Measurements from ENCODE around the gene SH2B2. TPM values are rescaled to one million over a fixed set of nuclear protein-coding genes. Genes with fewer than 3 reads are reported as not detected.

SH2B2 gene
- total and polyA plus RNA-seq, 2 donors (not counting 3 experiments of a cell fraction or from before 2014, with no cell fraction given), result 0.69 to 0.73 TPM

DNA sequence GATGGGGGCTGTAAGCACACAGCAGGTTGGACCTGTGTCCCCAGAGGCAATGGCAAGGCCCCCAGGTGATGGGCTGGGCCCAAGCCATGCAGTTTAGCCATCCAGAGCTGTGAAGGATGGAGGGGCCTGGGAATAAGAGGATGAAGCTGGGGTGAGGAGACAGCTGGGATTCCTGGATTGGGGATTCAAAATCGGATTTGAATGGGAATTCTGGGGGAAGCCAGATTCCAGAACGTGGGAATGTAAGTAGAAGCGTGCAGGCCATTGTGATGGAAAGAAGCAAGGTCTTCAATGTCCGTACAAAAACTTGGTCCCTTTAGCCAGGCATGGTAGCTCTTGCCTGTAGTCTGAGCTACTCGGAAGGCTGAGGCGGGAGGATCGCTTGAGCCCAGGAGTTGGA, 9.8 kb downstream of the SH2B2 start:
- H3K36me3 ChIP-seq (ENCODE audit: control insufficient read depth in 2 of 2, extremely low read depth in 1 of 2, insufficient read depth in 2 of 2, low read length in 2 of 2), result no peaks in the 10 kb centered on the region
- no peak for FAIRE-seq
- intact Hi-C loops (cut with micrococcal nuclease) (no loop called here), dilution Hi-C loops (cut with MboI; ENCODE audit: extremely low pct_ligation_motif_present, low sequenced_read_pairs) (no loop called here)
- no peaks in the 10 kb centered on the region for H4K20me1 ChIP-seq (replicated peaks; ENCODE audit: control insufficient read depth, extremely low read depth, insufficient read depth, low read length)
- POLR2A ChIA-PET, result no interaction called here
- no TSS peak for BruUV-seq (replicated peaks)
- no peak overlapping the region for H2AFZ ChIP-seq (ENCODE audit: low read depth, low read length)
- CTCF ChIA-PET, result interaction anchor here (0.9 kb wide), 1 partner anchor 21 kb away, joined by 3 read pairs; no protein-coding TSS in a partner anchor
- TF ChIP-seq JUN (IDR thresholded peaks at IDR 0.05; ENCODE audit: borderline replicate concordance, insufficient read depth, insufficient read length, low read depth) (no peak), EZH2 (IDR thresholded peaks at IDR 0.05; ENCODE audit: borderline replicate concordance, low read depth, low read length, severe bottlenecking) (no peak)
- no peak for DNase-seq (ENCODE audit: low read depth, low spot score)
- H3K79me2 ChIP-seq (ENCODE audit: control insufficient read depth, insufficient read depth, low read length), result no peaks in the 10 kb centered on the region
- H3K9ac ChIP-seq (replicated peaks; ENCODE audit: extremely low read depth, insufficient read depth, low read length), result no peak overlapping the region
- H3K4me3 ChIP-seq (replicated peaks in 1 of 3; ENCODE audit: insufficient read depth in 1 of 3, low read depth in 1 of 3, low read length in 3 of 3), result no peak overlapping the region
- no peaks in the 10 kb centered on the region for H3K9me1 ChIP-seq (replicated peaks; ENCODE audit: control insufficient read depth, extremely low read depth, insufficient read depth, low read length)
- no peaks in the 10 kb centered on the region for H3K4me1 ChIP-seq (ENCODE audit: control insufficient read depth, extremely low read depth, insufficient read depth, low read length)
- H3K4me2 ChIP-seq (ENCODE audit: insufficient read depth, low read length), result no peak overlapping the region
- peaks cover 8 to 11% of the 10 kb centered on the region in 2 experiments for H3K27me3 ChIP-seq (ENCODE audit: control insufficient read depth in 2 of 2, insufficient read depth in 2 of 2, low read length in 2 of 2)
- H3K9me3 ChIP-seq (replicated peaks; ENCODE audit: control insufficient read depth, insufficient read depth, low read length), result no peaks in the 10 kb centered on the region
- no peak overlapping the region for H3K27ac ChIP-seq (ENCODE audit: insufficient read depth, low read depth, low read length)

- H3K27me3 ChIP-seq (ENCODE audit: control insufficient read depth in 2 of 2, insufficient read depth in 2 of 2, low read length in 2 of 2), result peaks cover 8 to 11% of the 10 kb centered on the region in 2 experiments
- TF ChIP-seq GATA2 (IDR thresholded peaks at IDR 0.05; ENCODE audit: insufficient read depth, insufficient read length, low read depth, low read length), result no peak
- TF ChIP-seq POLR2AphosphoS5 (IDR thresholded peaks at IDR 0.05; ENCODE audit: insufficient read depth, low read depth, low read length), result no peak
- TF ChIP-seq POLR2A (IDR thresholded peaks at IDR 0.05; ENCODE audit: low read depth, low read length), result no peak
- TF ChIP-seq MAX (IDR thresholded peaks at IDR 0.05; ENCODE audit: insufficient read depth, insufficient read length), result no peak
- TF ChIP-seq CTCF (IDR thresholded peaks at IDR 0.05; ENCODE audit: extremely low read depth in 1 of 2, insufficient read depth in 1 of 2, low read depth in 1 of 2, low read length in 2 of 2), result no peak
- no peak for TF ChIP-seq JUN (IDR thresholded peaks at IDR 0.05; ENCODE audit: borderline replicate concordance, insufficient read depth, insufficient read length, low read depth)
- no peak for TF ChIP-seq FOS (IDR thresholded peaks at IDR 0.05; ENCODE audit: borderline replicate concordance, insufficient read depth, low read length)
- TF ChIP-seq MYC (IDR thresholded peaks at IDR 0.05; ENCODE audit: low read depth, low read length), result no peak
- dilution Hi-C loops (cut with MboI; ENCODE audit: extremely low pct_ligation_motif_present, low sequenced_read_pairs) (no loop called here), intact Hi-C loops (cut with micrococcal nuclease) (no loop called here)
- H3K9me3 ChIP-seq (replicated peaks; ENCODE audit: control insufficient read depth, insufficient read depth, low read length), result no peaks in the 10 kb centered on the region
- H3K36me3 ChIP-seq (ENCODE audit: control insufficient read depth in 2 of 2, extremely low read depth in 1 of 2, insufficient read depth in 2 of 2, low read length in 2 of 2), result no peaks in the 10 kb centered on the region
- CTCF ChIA-PET, result no interaction called here
- POLR2A ChIA-PET, result no interaction called here
- no peaks in the 10 kb centered on the region for H3K9me1 ChIP-seq (replicated peaks; ENCODE audit: control insufficient read depth, extremely low read depth, insufficient read depth, low read length)
- H3K4me1 ChIP-seq (ENCODE audit: control insufficient read depth, extremely low read depth, insufficient read depth, low read length), result no peaks in the 10 kb centered on the region
- H3K4me3 ChIP-seq (replicated peaks in 1 of 3; ENCODE audit: insufficient read depth in 1 of 3, low read depth in 1 of 3, low read length in 3 of 3), result no peak overlapping the region
- no peaks in the 10 kb centered on the region for H4K20me1 ChIP-seq (replicated peaks; ENCODE audit: control insufficient read depth, extremely low read depth, insufficient read depth, low read length)
- H3K4me2 ChIP-seq (ENCODE audit: insufficient read depth, low read length), result no peak overlapping the region
- no peak overlapping the region for H3K27ac ChIP-seq (ENCODE audit: insufficient read depth, low read depth, low read length)
- no peaks in the 10 kb centered on the region for H3K79me2 ChIP-seq (ENCODE audit: control insufficient read depth, insufficient read depth, low read length)
- BruUV-seq (replicated peaks), result no TSS peak
- DNase-seq (ENCODE audit: low read depth, low spot score), result no peak
- FAIRE-seq, result no peak
- no peak overlapping the region for H2AFZ ChIP-seq (ENCODE audit: low read depth, low read length)
- H3K9ac ChIP-seq (replicated peaks; ENCODE audit: extremely low read depth, insufficient read depth, low read length), result no peak overlapping the region
Observed at GRCh38 chr7:102297487-102298218, 11.0 kb downstream of the SH2B2 start.

Measured in endothelial cell of umbilical vein (primary cell).